Naive thymus-derived CD4-positive, alpha-beta T cell (primary cell): ENCODE data around the gene FRS3. TPM values are rescaled to one million over a fixed set of nuclear protein-coding genes. Genes with fewer than 3 reads are reported as not detected.

ENCODE experiments used
- ATAC-seq: fragments of 150-1000 bp; cut with Tn5 transposase; 2 replicates; pipeline ENCODE4 v1.10.0; 2021; ENCODE audit warnings: mild to moderate bottlenecking, moderate library complexity
- CTCF ChIA-PET: fragments of 350-600 bp; sonication (Branson Sonifier 250); formaldehyde crosslinking; loops from one replicate; lab custom pipeline; 2021; ENCODE audit warnings: antibody characterized with exemption; lab: Charles Lee
- POLR2A ChIA-PET: fragments of 350-600 bp; sonication (Branson Sonifier 250); formaldehyde crosslinking; loops from one replicate; lab custom pipeline; 2021; ENCODE audit warnings: antibody characterized with exemption, inconsistent platforms; lab: Charles Lee
- DNase-seq, 9 donors: peaks; one replicate each; pipeline versions ENCODE4 v3.0.0 to v3.0.0-alpha.2; 2020 to 2022; ENCODE audit warnings: mixed read lengths in 1 of 9
- H3K27ac ChIP-seq: one replicate; pipeline ENCODE4 v1.7.0; 2013; ENCODE audit warnings: mild to moderate bottlenecking, low read depth, low read length, moderate library complexity
- H3K27me3 ChIP-seq, 2 donors: one replicate each; pipeline ENCODE4 v1.7.0; 2013; ENCODE audit warnings: low read length in 2 of 2, mild to moderate bottlenecking in 2 of 2, moderate library complexity in 2 of 2; ENCODE audit not compliant: control insufficient read depth in 2 of 2, insufficient read depth in 2 of 2
- H3K36me3 ChIP-seq, 3 experiments: 1 replicate in 2 of 3; 2 replicates in 1 of 3; pipeline ENCODE4 v1.7.0; 2013; ENCODE audit warnings: low read length in 3 of 3, mild to moderate bottlenecking in 3 of 3, moderate library complexity in 1 of 3; ENCODE audit not compliant: insufficient read depth in 3 of 3, control insufficient read depth in 2 of 3
- H3K4me1 ChIP-seq, 2 donors: one replicate each; pipeline ENCODE4 v1.7.0; 2013; ENCODE audit warnings: low read length in 2 of 2, mild to moderate bottlenecking in 2 of 2, moderate library complexity in 1 of 2; ENCODE audit not compliant: control insufficient read depth in 2 of 2, insufficient read depth in 2 of 2
- H3K4me3 ChIP-seq: 2 replicates; pipeline ENCODE4 v1.7.0; 2013; ENCODE audit warnings: mild to moderate bottlenecking, low read length
- H3K9me3 ChIP-seq, 3 experiments: 1 replicate in 2 of 3; 2 replicates in 1 of 3; pipeline ENCODE4 v1.7.0; 2013; ENCODE audit warnings: low read length in 3 of 3; ENCODE audit not compliant: control insufficient read depth in 2 of 3
- H3K27ac Mint-ChIP-seq, 9 donors: one replicate each; pipeline ENCODE4 v1.8.0; 2020 to 2022; ENCODE audit warnings: mixed read lengths in 9 of 9, mild to moderate bottlenecking in 8 of 9, moderate library complexity in 5 of 9, inconsistent platforms in 2 of 9
- H3K27me3 Mint-ChIP-seq, 5 donors: one replicate each; pipeline ENCODE4 v1.8.0; 2021 to 2022; ENCODE audit warnings: mixed read lengths in 5 of 5, mild to moderate bottlenecking in 1 of 5
- H3K36me3 Mint-ChIP-seq, 5 donors: one replicate each; pipeline ENCODE4 v1.8.0; 2020 to 2022; ENCODE audit warnings: mixed read lengths in 5 of 5, mild to moderate bottlenecking in 3 of 5, inconsistent platforms in 1 of 5
- H3K4me1 Mint-ChIP-seq, 7 donors: one replicate each; pipeline ENCODE4 v1.8.0; 2020 to 2022; ENCODE audit warnings: mixed read lengths in 7 of 7, mild to moderate bottlenecking in 3 of 7, inconsistent platforms in 1 of 7
- H3K4me3 Mint-ChIP-seq, 10 donors: one replicate each; pipeline ENCODE4 v1.8.0; 2020 to 2022; ENCODE audit warnings: mild to moderate bottlenecking in 10 of 10, mixed read lengths in 10 of 10, moderate library complexity in 6 of 10, inconsistent platforms in 2 of 10
- H3K9me3 Mint-ChIP-seq, 11 donors: one replicate each; pipeline ENCODE4 v1.8.0; 2020 to 2022; ENCODE audit warnings: mixed read lengths in 11 of 11, mild to moderate bottlenecking in 4 of 11, inconsistent platforms in 1 of 11, moderate library complexity in 1 of 11
- intact Hi-C, 2 donors: fragments of 100-400 bp; cut with micrococcal nuclease; formaldehyde crosslinking; loops; one replicate each; pipeline ENCODE4 v1.15.1; 2023
- polyA plus RNA-seq, 2 donors: library from polyadenylated mRNA; unstranded; fragments of 300-500 nt; fragmentation: Illumina TruSeq; gene quantifications; one replicate each; pipeline ENCODE4 v1.2.3, GENCODE V29; 2021
- total RNA-seq, 6 experiments: library from RNA in 5 of 6; stranded (reverse) in 5 of 6; gene quantifications; 1 replicate in 5 of 6; 2 replicates in 1 of 6; pipeline ENCODE4 v1.2.3 and lab custom pipeline; 2021 to 2026

Gene FRS3
- total and polyA plus RNA-seq, 7 experiments from 2014 or later = 1.9 to 10.6 (median 5.5) TPM

DNA sequence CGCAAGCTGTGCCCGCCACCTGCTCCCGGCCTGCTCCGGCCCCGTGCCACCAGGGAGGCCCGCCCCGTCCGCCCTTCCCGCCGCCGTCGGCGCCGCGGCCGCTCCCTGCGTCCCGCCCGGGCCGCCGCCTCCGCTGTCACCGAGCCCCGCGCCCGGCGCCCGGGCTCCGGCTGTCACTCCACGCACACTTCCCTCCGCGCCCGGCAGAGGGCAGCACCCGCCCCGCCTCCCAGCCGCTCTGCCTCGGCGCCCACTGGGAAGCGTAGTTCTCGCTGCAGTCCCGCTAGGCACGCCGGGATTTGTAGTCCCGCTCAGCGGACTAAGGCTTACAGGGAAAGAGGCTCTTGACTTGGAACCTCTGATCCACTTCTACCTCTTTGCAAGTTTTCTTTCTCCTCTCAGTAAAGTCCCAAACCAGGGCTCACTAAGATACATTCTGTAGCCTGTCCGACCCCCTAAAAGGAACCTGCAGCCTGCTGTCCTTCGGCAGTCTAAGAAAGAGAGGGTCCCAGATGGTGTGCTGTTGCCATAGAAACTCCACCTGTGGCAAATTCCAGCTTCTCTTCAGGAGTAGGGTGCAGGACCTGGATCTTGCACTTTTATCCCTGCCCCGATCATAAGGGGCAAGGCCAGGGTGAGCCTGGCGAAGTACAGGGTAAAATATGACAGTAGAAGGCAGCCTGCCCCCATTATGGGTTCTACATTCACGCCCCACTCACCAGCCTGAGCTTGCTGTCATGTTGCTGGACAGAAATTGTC lies 44.1 kb downstream of the FRS3 start, which contains the start of gene TFEB:
Gene TFEB, minus strand, starts transcription at position 182 of the 759 bp plus-strand sequence. CDS start 44,395 bp downstream, outside the sequence.
- H3K27ac ChIP-seq = peak within 1 kb of the TSS; percentile 80
- peak within 1 kb of the TSS in 8 of 9 donors; percentile 34 to 84 (median 62) for H3K27ac Mint-ChIP-seq
- H3K9me3 ChIP-seq = no peaks in the 10 kb centered on the region
- CTCF ChIA-PET = interaction anchor here (0.6 to 2.3 kb wide), 3 partner anchors 16 to 52 kb away, joined by 3 to 12 read pairs (median 3); partner anchors contain the start of gene TOMM6
- intact Hi-C loops = loop anchor here (1.0 to 10.0 kb wide), 19 partner anchors 28 to 1893 kb away; partner anchors contain the start of genes BYSL (in 2 of the 2), MED20 (in 2 of the 2), MRPS10 (in 2 of the 2) and PRICKLE4 (in 2 of the 2)
- peak within 1 kb of the TSS; percentile 66 to 89 (median 80) for H3K4me3 Mint-ChIP-seq
- POLR2A ChIA-PET = interaction anchor here (0.6 to 2.2 kb wide), 4 partner anchors 49 to 1648 kb away, joined by 3 to 7 read pairs (median 4); no protein-coding TSS in a partner anchor
- no peaks in the 10 kb centered on the region for H3K9me3 Mint-ChIP-seq
- H3K4me3 ChIP-seq = peak within 1 kb of the TSS; percentile 57
- DNase-seq = peak; percentile 88 to 98 (median 93)
- H3K27me3 Mint-ChIP-seq = no peaks in the 10 kb centered on the region
- H3K4me1 Mint-ChIP-seq = peaks cover 14 to 33% (median 25%) of the 10 kb centered on the region in 7 donors
- H3K36me3 Mint-ChIP-seq = no peaks in the 10 kb centered on the region
- H3K4me1 ChIP-seq = peaks cover 33 to 38% of the 10 kb centered on the region in 2 donors
- H3K36me3 ChIP-seq = peaks cover 0 to 4% (median 0%) of the 10 kb centered on the region in 3 experiments
- ATAC-seq = peak; percentile 87
- no peaks in the 10 kb centered on the region for H3K27me3 ChIP-seq

DNA sequence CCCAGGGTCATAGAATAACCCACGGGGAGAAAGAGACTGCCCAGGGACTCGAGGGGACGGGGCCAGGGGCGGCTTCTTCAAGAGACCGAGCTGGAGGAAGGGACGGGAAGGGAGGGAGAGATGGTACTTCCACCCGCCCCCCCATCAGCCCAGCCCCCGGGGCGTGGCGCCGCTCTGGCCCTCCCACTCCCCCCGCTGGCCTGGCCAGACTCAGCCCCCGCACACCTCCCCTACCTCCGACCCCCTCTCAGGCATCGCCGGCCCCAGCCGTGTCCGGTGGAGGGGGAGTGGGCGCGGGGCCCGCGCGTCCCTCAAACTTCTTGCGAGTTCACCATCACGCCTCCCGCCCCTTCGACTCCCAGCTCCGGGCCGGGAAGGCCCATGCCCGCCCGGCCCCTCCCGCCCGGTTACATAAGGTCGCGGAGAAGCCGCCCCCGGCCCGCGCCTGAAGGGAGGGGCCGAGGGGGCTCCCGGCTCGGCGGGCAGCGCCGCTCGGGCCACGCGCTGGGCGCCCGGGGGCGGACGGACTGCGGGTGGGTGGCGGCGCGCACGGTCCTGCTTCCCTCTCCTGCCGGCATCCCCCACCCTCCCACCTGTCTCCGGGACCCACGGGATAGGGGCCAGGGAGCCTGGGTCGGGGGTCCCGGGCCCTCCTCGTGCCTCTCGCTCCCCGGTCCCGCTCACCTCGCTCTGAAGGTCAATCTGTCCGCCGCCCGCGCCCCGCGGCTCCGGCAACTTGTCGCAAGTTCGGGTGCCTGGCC lies 44.9 kb downstream of the FRS3 start:
- Histone ChIP-seq H3K4me3 (peak overlapping the region; percentile 57), H3K27ac (peak overlapping the region; percentile 80), H3K36me3 (peaks cover 0 to 4% (median 0%) of the 10 kb centered on the region in 3 experiments), H3K9me3 (no peaks in the 10 kb centered on the region), H3K27me3 (no peaks in the 10 kb centered on the region), H3K4me1 (peaks cover 38 to 45% of the 10 kb centered on the region in 2 donors)
- H3K4me1 Mint-ChIP-seq = peaks cover 14 to 40% (median 33%) of the 10 kb centered on the region in 7 donors
- no peaks in the 10 kb centered on the region for H3K36me3 Mint-ChIP-seq
- H3K27me3 Mint-ChIP-seq = no peaks in the 10 kb centered on the region
- ATAC-seq (peak; percentile 29), DNase-seq (peak; percentile 32 to 76 (median 48))
- H3K9me3 Mint-ChIP-seq = no peaks in the 10 kb centered on the region
- peak overlapping the region; percentile 65 to 89 (median 74) for H3K4me3 Mint-ChIP-seq
- peak overlapping the region in 4 of 9 donors; percentile 21 to 66 (median 44) for H3K27ac Mint-ChIP-seq
- ChIA-PET POLR2A (interaction anchor here (0.6 to 2.8 kb wide), 7 partner anchors 43 to 829 kb away, joined by 3 to 17 read pairs (median 6); partner anchors contain the start of genes TAF8, TOMM6 and UBR2), CTCF (interaction anchor here (0.6 to 2.3 kb wide), 9 partner anchors 8 to 482 kb away, joined by 3 to 12 read pairs (median 3); partner anchors contain the start of genes MRPS10 and TOMM6)
- intact Hi-C loops = loop anchor here (1.0 to 10.0 kb wide), 22 partner anchors 28 to 1894 kb away; partner anchors contain the start of genes BYSL (in 2 of the 2), MED20 (in 2 of the 2), MRPS10 (in 2 of the 2) and PRICKLE4 (in 2 of the 2)

DNA sequence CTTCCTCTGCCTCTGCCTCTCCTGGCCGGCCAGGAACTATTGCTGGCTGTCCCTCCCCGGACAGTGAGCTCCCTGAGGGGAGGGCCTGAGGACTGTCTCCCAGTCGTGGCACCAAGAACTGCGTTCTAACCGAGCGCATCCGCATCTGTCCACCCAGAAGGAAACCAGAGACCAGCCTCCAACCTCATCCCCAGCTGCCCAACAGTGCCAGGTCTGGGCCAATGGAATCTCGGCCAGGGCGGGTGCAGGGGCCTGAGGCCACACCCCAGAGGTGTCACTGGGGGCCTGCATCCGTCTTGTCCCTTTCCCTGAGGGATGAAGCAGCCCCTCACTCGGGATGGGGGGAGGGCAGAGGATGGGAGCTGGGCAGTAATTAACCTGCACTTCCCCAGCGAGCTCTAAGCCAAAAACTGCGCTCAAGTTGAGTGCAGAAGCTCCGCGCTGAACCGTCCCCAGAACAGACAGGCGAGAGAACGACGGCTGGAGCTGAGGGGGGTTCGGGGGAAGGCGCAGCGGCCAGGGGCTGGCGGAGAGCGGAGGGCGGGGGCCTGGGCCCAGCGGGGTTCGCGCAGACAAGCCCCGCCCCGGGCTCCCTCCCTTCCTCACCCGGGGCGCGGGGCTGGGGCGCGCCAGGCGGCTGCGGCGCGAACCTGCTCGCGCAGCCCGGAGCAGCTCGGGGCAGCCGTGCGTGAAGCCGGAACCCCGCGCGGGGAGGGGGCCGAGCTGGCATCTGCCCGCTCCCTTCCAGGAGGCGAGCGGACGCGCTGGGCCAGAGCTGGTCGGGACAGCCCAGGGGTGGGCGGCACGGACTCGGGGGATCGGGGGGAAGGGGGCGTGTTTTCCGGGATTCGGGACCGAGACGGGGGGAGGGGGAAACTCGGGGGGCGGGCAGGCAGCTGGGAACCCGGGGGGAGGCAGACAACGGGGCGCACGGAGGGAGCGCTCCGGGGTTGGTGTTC lies 45.7 kb downstream of the FRS3 start:
- CTCF ChIA-PET = interaction anchor here (0.6 to 2.3 kb wide), 12 partner anchors 9 to 483 kb away, joined by 3 to 12 read pairs (median 3); partner anchors contain the start of genes MRPS10 and TOMM6
- Histone ChIP-seq H3K27me3 (no peaks in the 10 kb centered on the region), H3K36me3 (peaks cover 0 to 4% (median 0%) of the 10 kb centered on the region in 3 experiments), H3K4me1 (peaks cover 38 to 52% of the 10 kb centered on the region in 2 donors), H3K27ac (peak overlapping the region; percentile 80), H3K4me3 (peak overlapping the region; percentile 57), H3K9me3 (no peaks in the 10 kb centered on the region)
- POLR2A ChIA-PET = interaction anchor here (0.8 to 2.8 kb wide), 6 partner anchors 44 to 830 kb away, joined by 3 to 17 read pairs (median 6); partner anchors contain the start of genes TAF8, TOMM6 and UBR2
- DNase-seq (peak; percentile 52 to 70 (median 66)), ATAC-seq (peak; percentile 73)
- Mint-ChIP-seq H3K9me3 (no peaks in the 10 kb centered on the region), H3K27me3 (no peaks in the 10 kb centered on the region), H3K4me1 (peaks cover 14 to 43% (median 33%) of the 10 kb centered on the region in 7 donors), H3K27ac (peak overlapping the region in 8 of 9 donors; percentile 1 to 78 (median 70)), H3K36me3 (no peaks in the 10 kb centered on the region), H3K4me3 (peak overlapping the region; percentile 29 to 89 (median 80))
- intact Hi-C loops = loop anchor here (1.0 to 10.0 kb wide), 14 partner anchors 51 to 1895 kb away; partner anchors contain the start of genes USP49 (in 2 of the 2), BYSL (in 1 of the 2), CUL7 (in 1 of the 2) and DNPH1 (in 1 of the 2)

DNA sequence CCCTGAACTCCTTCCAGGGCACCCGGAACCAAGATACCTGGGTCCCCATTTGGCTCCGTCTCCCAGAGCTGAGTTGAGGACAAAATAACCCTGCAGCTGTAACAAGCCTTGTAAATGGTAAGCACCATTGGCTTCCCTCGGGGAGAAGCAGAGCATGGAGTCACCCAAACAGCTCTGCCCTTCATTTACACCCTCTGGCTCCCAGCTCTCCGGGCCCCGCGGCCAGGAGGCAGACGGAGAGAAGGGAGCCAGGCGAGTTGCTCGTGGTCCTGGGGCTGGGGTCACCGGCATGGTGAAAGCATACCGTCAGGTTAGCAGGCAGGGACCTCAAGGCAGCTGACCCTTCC lies 46.4 kb downstream of the FRS3 start:
- POLR2A ChIA-PET = interaction anchor here (0.7 to 2.8 kb wide), 4 partner anchors 45 to 317 kb away, joined by 3 to 17 read pairs (median 6); partner anchors contain the start of genes TAF8 and TOMM6
- intact Hi-C loops = loop anchor here in 1 of 2 donors (10.0 kb wide), 2 partner anchors 1321 to 1491 kb away; partner anchors contain the start of genes CUL7, DNPH1, KLC4 and MRPL2
- Mint-ChIP-seq H3K4me3 (peak overlapping the region; percentile 15 to 89 (median 70)), H3K4me1 (peaks cover 14 to 48% (median 33%) of the 10 kb centered on the region in 7 donors), H3K27me3 (no peaks in the 10 kb centered on the region), H3K27ac (peak overlapping the region; percentile 1 to 78 (median 66)), H3K36me3 (no peaks in the 10 kb centered on the region), H3K9me3 (no peaks in the 10 kb centered on the region)
- H3K27me3 ChIP-seq = no peaks in the 10 kb centered on the region
- H3K9me3 ChIP-seq = no peaks in the 10 kb centered on the region
- ATAC-seq = no peak
- peaks cover 0 to 4% (median 0%) of the 10 kb centered on the region in 3 experiments for H3K36me3 ChIP-seq
- CTCF ChIA-PET = interaction anchor here (1.0 to 1.5 kb wide), 6 partner anchors 13 to 484 kb away, joined by 3 to 5 read pairs (median 4); partner anchors contain the start of genes MRPS10 and TOMM6
- DNase-seq = peak in 3 of 9 donors; percentile 5 to 15 (median 11)
- H3K27ac ChIP-seq = peak overlapping the region; percentile 80
- H3K4me1 ChIP-seq = peaks cover 38 to 54% of the 10 kb centered on the region in 2 donors
- peak overlapping the region; percentile 57 for H3K4me3 ChIP-seq
